ENCODE data around the gene CCSER1. TPM values are rescaled to one million over a fixed set of nuclear protein-coding genes. Genes with fewer than 3 reads are reported as not detected.
"Not testable (repeated sequence)": the region's sequence is repeated elsewhere in the genome, so short reads cannot be mapped to it uniquely, and the experiment has no call there.

CCSER1 gene
- polyA plus RNA-seq, 3 donors: 0.09 to 0.75 (median 0.13) TPM

DNA sequence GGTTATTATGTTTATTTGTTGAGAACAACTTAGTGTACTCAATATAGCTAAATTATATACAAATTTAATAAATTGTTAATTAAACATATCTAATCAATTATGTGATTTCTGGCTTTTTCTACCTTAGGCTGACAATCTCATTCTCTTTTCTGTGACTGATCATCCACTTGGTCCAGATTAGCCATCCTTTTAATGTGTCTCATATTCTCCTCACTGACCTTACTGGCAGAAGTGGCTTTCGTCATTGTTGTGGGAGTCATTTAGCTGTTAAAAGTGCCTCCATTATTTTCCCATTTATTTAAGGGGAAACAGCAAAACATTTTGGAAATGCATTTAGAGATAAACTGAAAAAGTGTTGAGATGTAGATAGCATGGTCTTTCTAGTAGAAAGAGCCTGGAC is 172.2 kb downstream of the CCSER1 start:
- intact Hi-C loops (cut with micrococcal nuclease): no loop called here
- H3K36me3 Mint-ChIP-seq: no peaks in the 10 kb centered on the region
- Histone ChIP-seq H3K9me3 (replicated peaks in 1 of 2; ENCODE audit: control insufficient read depth in 1 of 2, insufficient read depth in 1 of 2, low read length in 2 of 2) (no peaks in the 10 kb centered on the region), H3K27me3 (ENCODE audit: control insufficient read depth in 2 of 2, insufficient read depth in 2 of 2, low read length in 2 of 2) (no peaks in the 10 kb centered on the region), H3K27ac (ENCODE audit: low read depth in 1 of 2, low read length in 2 of 2) (no peak overlapping the region), H3K79me2 (ENCODE audit: insufficient read depth, low read length) (no peaks in the 10 kb centered on the region), H3K36me3 (replicated peaks in 1 of 2; ENCODE audit: control insufficient read depth in 1 of 2, insufficient read depth in 2 of 2, low read length in 2 of 2) (no peaks in the 10 kb centered on the region), H3K4me3 (replicated peaks in 1 of 3; ENCODE audit: low read depth in 2 of 3, low read length in 3 of 3) (no peak overlapping the region), H2AFZ (ENCODE audit: insufficient read depth, low read depth, low read length, poor library complexity, severe bottlenecking) (no peak overlapping the region), H4K20me1 (ENCODE audit: insufficient read depth, low read length) (no peaks in the 10 kb centered on the region), H3K4me2 (replicated peaks; ENCODE audit: extremely low read depth, low read length, poor library complexity, severe bottlenecking) (no peak overlapping the region), H3K9ac (ENCODE audit: insufficient read depth, low read length, poor library complexity, severe bottlenecking) (no peak overlapping the region), H3K4me1 (ENCODE audit: control insufficient read depth in 1 of 2, insufficient read depth in 2 of 2, low read length in 2 of 2) (no peaks in the 10 kb centered on the region)
- H3K27ac Mint-ChIP-seq: no peak overlapping the region
- H3K27me3 Mint-ChIP-seq (ENCODE audit: low read depth in 3 of 3): peaks cover 0 to 1% (median 0%) of the 10 kb centered on the region in 3 donors
- TF ChIP-seq, protein P1, sequence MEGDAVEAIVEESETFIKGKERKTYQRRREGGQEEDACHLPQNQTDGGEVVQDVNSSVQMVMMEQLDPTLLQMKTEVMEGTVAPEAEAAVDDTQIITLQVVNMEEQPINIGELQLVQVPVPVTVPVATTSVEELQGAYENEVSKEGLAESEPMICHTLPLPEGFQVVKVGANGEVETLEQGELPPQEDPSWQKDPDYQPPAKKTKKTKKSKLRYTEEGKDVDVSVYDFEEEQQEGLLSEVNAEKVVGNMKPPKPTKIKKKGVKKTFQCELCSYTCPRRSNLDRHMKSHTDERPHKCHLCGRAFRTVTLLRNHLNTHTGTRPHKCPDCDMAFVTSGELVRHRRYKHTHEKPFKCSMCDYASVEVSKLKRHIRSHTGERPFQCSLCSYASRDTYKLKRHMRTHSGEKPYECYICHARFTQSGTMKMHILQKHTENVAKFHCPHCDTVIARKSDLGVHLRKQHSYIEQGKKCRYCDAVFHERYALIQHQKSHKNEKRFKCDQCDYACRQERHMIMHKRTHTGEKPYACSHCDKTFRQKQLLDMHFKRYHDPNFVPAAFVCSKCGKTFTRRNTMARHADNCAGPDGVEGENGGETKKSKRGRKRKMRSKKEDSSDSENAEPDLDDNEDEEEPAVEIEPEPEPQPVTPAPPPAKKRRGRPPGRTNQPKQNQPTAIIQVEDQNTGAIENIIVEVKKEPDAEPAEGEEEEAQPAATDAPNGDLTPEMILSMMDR (IDR thresholded peaks at IDR 0.05): no peak
- no CpG with 5 or more reads among the region's 1 CpG for WGBS (ENCODE audit: insufficient coverage)
- H3K4me3 Mint-ChIP-seq: no peak overlapping the region
- H3K4me1 Mint-ChIP-seq: no peaks in the 10 kb centered on the region
- peaks cover 0 to 7% (median 2%) of the 10 kb centered on the region in 7 donors for H3K9me3 Mint-ChIP-seq
- DNase-seq: no peak

DNA sequence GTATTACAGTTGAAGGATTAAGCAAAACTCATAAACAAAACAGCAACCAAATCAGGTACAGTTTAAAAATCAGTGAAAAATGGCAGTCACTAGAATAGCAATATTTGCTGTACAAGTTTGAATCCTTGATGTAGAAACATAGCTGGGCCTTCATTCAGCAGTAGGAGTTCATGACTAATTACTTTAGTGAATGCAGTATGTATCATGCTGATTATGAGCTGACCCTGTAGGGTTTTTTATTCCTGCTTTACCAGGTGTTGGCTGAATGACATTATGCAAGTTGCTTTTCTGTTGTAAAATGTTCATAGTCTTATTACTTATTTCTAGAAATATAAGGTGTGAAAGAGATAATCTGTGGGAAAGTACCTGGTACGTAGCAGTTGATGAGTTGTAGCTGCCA is 179.6 kb downstream of the CCSER1 start:
- TF ChIP-seq, protein P1 (IDR thresholded peaks at IDR 0.05): no peak
- intact Hi-C loops (cut with micrococcal nuclease): no loop called here
- Mint-ChIP-seq H3K27ac (no peak overlapping the region), H3K27me3 (ENCODE audit: low read depth in 3 of 3) (peaks cover 0 to 1% (median 0%) of the 10 kb centered on the region in 3 donors), H3K4me3 (no peak overlapping the region), H3K36me3 (no peaks in the 10 kb centered on the region), H3K4me1 (no peaks in the 10 kb centered on the region), H3K9me3 (peaks cover 2 to 7% (median 3%) of the 10 kb centered on the region in 7 donors)
- Histone ChIP-seq H3K4me1 (ENCODE audit: control insufficient read depth in 1 of 2, insufficient read depth in 2 of 2, low read length in 2 of 2) (no peaks in the 10 kb centered on the region), H3K36me3 (replicated peaks in 1 of 2; ENCODE audit: control insufficient read depth in 1 of 2, insufficient read depth in 2 of 2, low read length in 2 of 2) (no peaks in the 10 kb centered on the region), H4K20me1 (ENCODE audit: insufficient read depth, low read length) (no peaks in the 10 kb centered on the region), H3K27ac (ENCODE audit: low read depth in 1 of 2, low read length in 2 of 2) (no peak overlapping the region), H2AFZ (ENCODE audit: insufficient read depth, low read depth, low read length, poor library complexity, severe bottlenecking) (no peak overlapping the region), H3K9ac (ENCODE audit: insufficient read depth, low read length, poor library complexity, severe bottlenecking) (no peak overlapping the region), H3K79me2 (ENCODE audit: insufficient read depth, low read length) (no peaks in the 10 kb centered on the region), H3K4me3 (replicated peaks in 1 of 3; ENCODE audit: low read depth in 2 of 3, low read length in 3 of 3) (no peak overlapping the region), H3K4me2 (replicated peaks; ENCODE audit: extremely low read depth, low read length, poor library complexity, severe bottlenecking) (no peak overlapping the region), H3K27me3 (ENCODE audit: control insufficient read depth in 2 of 2, insufficient read depth in 2 of 2, low read length in 2 of 2) (no peaks in the 10 kb centered on the region), H3K9me3 (replicated peaks in 1 of 2; ENCODE audit: control insufficient read depth in 1 of 2, insufficient read depth in 1 of 2, low read length in 2 of 2) (no peaks in the 10 kb centered on the region)
- no CpG with 5 or more reads among the region's 1 CpG for WGBS (ENCODE audit: insufficient coverage)
- no peak for DNase-seq

DNA sequence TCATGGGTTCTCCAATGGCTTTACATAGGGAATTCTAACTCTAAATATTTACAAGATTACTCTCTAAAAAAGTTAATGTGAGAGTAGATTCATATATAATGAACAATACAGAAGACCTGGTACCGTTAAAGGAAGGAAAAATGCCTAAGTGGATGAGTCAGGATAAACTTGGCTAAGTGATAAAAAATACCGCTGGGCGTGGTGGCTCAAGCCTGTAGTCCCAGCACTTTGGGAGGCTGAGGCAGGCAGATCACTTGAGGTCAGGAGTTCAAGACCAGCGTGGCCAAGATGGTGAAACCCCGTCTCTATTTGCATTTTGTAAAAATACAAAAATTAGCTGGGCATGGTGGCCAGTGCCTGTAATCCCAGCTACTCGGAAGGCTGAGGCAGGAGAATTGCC is 189.9 kb downstream of the CCSER1 start:
- H3K9me3 ChIP-seq (replicated peaks in 1 of 2; ENCODE audit: control insufficient read depth in 1 of 2, insufficient read depth in 1 of 2, low read length in 2 of 2); H3K4me3 Mint-ChIP-seq; H3K27me3 ChIP-seq (ENCODE audit: control insufficient read depth in 2 of 2, insufficient read depth in 2 of 2, low read length in 2 of 2); H2AFZ ChIP-seq (ENCODE audit: insufficient read depth, low read depth, low read length, poor library complexity, severe bottlenecking); H3K79me2 ChIP-seq (ENCODE audit: insufficient read depth, low read length); intact Hi-C loops (cut with micrococcal nuclease); H3K4me1 Mint-ChIP-seq; H3K36me3 ChIP-seq (replicated peaks in 1 of 2; ENCODE audit: control insufficient read depth in 1 of 2, insufficient read depth in 2 of 2, low read length in 2 of 2); DNase-seq; H4K20me1 ChIP-seq (ENCODE audit: insufficient read depth, low read length); H3K27ac Mint-ChIP-seq; H3K36me3 Mint-ChIP-seq; H3K4me1 ChIP-seq (ENCODE audit: control insufficient read depth in 1 of 2, insufficient read depth in 2 of 2, low read length in 2 of 2); H3K9me3 Mint-ChIP-seq; H3K27me3 Mint-ChIP-seq (ENCODE audit: low read depth in 3 of 3); H3K27ac ChIP-seq (ENCODE audit: low read depth in 1 of 2, low read length in 2 of 2); H3K4me3 ChIP-seq (replicated peaks in 1 of 3; ENCODE audit: low read depth in 2 of 3, low read length in 3 of 3); H3K9ac ChIP-seq (ENCODE audit: insufficient read depth, low read length, poor library complexity, severe bottlenecking); H3K4me2 ChIP-seq (replicated peaks; ENCODE audit: extremely low read depth, low read length, poor library complexity, severe bottlenecking): not testable (repeated sequence)
- 83% methylated on average over 4 of the region's 6 CpGs for WGBS (ENCODE audit: insufficient coverage)

Data from CD14-positive monocyte (primary cell).